ENCODE data around the gene ARHGAP19.

ARHGAP19 gene

GRCh38 chr10:97228130-97228774, 64.2 kb downstream of the ARHGAP19 start:
- no peak for DNase-seq

GRCh38 chr10:97226398-97226797, 66.0 kb downstream of the ARHGAP19 start:
- no peak for DNase-seq

- DNase-seq, result no peak
Observed at GRCh38 chr10:97224483-97225435, 67.7 kb downstream of the ARHGAP19 start.

- DNase-seq, result no peak
Observed at GRCh38 chr10:97222326-97222961, 70.0 kb downstream of the ARHGAP19 start.

- no peak for DNase-seq
Observed at GRCh38 chr10:97220355-97220754, 72.1 kb downstream of the ARHGAP19 start.

GRCh38 chr10:97217299-97217698, 75.1 kb downstream of the ARHGAP19 start:
- no peak for DNase-seq

- no peak for DNase-seq
Observed at GRCh38 chr10:97215619-97216260, 76.7 kb downstream of the ARHGAP19 start.

- DNase-seq, result no peak
Observed at GRCh38 chr10:97213431-97213830, 79.0 kb downstream of the ARHGAP19 start.

- DNase-seq, result no peak
Observed at GRCh38 chr10:97211229-97211628, 81.2 kb downstream of the ARHGAP19 start.

GRCh38 chr10:97210543-97210960, 81.9 kb downstream of the ARHGAP19 start:
- DNase-seq, result peak; percentile 83

GRCh38 chr10:97207756-97208346, 84.6 kb downstream of the ARHGAP19 start:
- DNase-seq, result no peak

- DNase-seq, result no peak
Observed at GRCh38 chr10:97207131-97207530, 85.3 kb downstream of the ARHGAP19 start.

- DNase-seq, result no peak
Observed at GRCh38 chr10:97204826-97205679, 87.4 kb downstream of the ARHGAP19 start.

- no peak for DNase-seq
Observed at GRCh38 chr10:97203220-97203619, 89.2 kb downstream of the ARHGAP19 start.

GRCh38 chr10:97200616-97201015, 91.8 kb downstream of the ARHGAP19 start:
- DNase-seq, result no peak

GRCh38 chr10:97199152-97199551, 93.3 kb downstream of the ARHGAP19 start:
- DNase-seq, result no peak

GRCh38 chr10:97197030-97197500, 95.4 kb downstream of the ARHGAP19 start:
- no peak for DNase-seq

GRCh38 chr10:97196223-97197029, 96.0 kb downstream of the ARHGAP19 start:
- peak; percentile 95 for DNase-seq

GRCh38 chr10:97195706-97196222, 96.7 kb downstream of the ARHGAP19 start:
- DNase-seq, result peak; percentile 59

GRCh38 chr10:97192952-97193435, 99.4 kb downstream of the ARHGAP19 start:
- no peak for DNase-seq
